HepG2 (cell line): Measurements from ENCODE around the gene APPBP2. TPM values are rescaled to one million over a fixed set of nuclear protein-coding genes. Genes with fewer than 3 reads are reported as not detected.
"Not testable (repeated sequence)": the region's sequence is repeated elsewhere in the genome, so short reads cannot be mapped to it uniquely, and the experiment has no call there.

Experiments used
- ATAC-seq: fragments of 200-7000 bp; cut with Tn5 transposase; 3 replicates; pipeline ENCODE4 v1.9.1; 2020; ENCODE audit warnings: mild to moderate bottlenecking, moderate library complexity
- BruUV-seq: library from RNA; stranded (reverse); fragments of 400-500 nt; replicated peaks from 2 replicates; lab custom pipeline; 2021; lab: Mats Ljungman, UMichigan
- CTCF ChIA-PET: fragments of 300-600 bp; formaldehyde crosslinking; extraction: SDS; loops from one replicate; lab custom pipeline; 2021; ENCODE audit warnings: low total read pairs, inconsistent platforms, low intra/inter-chr PET ratio; lab: Yijun Ruan, JAX
- POLR2A ChIA-PET: fragments of 350-600 bp; sonication (Branson Sonifier 250); formaldehyde crosslinking; loops from one replicate; lab custom pipeline; 2020; ENCODE audit warnings: antibody characterized with exemption, inconsistent platforms; lab: Yijun Ruan, JAX
- DNase-seq: peaks from one replicate; pipeline ENCODE4 v3.0.0-alpha.2; 2015; ENCODE audit warnings: low spot score
- FAIRE-seq: peaks from 3 replicates; lab custom pipeline; 2011; peaks lifted over from hg19 to GRCh38; lab: Jason Lieb, UNC
- H2AFZ ChIP-seq: one replicate; pipeline ENCODE4 v1.6.1; 2011; ENCODE audit warnings: low read length, inconsistent platforms
- H3K27ac ChIP-seq: fragments of 300-600 bp; 3 replicates; pipeline ENCODE4 v1.8.0; 2011; ENCODE audit warnings: mixed run types, mild to moderate bottlenecking, mixed read lengths, low read length, inconsistent platforms; ENCODE audit not compliant: insufficient read depth; ENCODE audit errors: extremely low read length
- H3K27me3 ChIP-seq, 2 experiments: fragments of 200-600 bp in 1 of 2; 2 replicates in 1 of 2; 3 replicates in 1 of 2; pipeline versions ENCODE4 v1.6.0 to v1.8.0; 2011; ENCODE audit warnings: low read length in 2 of 2, mild to moderate bottlenecking in 2 of 2, moderate library complexity in 2 of 2, inconsistent platforms in 1 of 2; ENCODE audit not compliant: insufficient read depth in 2 of 2, control insufficient read depth in 1 of 2
- H3K36me3 ChIP-seq, 2 experiments: fragments of 200-600 bp in 1 of 2; replicated peaks in 1 of 2; 2 replicates in 1 of 2; 3 replicates in 1 of 2; pipeline versions ENCODE4 v1.5.1 to v1.8.0; 2011; ENCODE audit warnings: low read length in 2 of 2, inconsistent platforms in 1 of 2; ENCODE audit not compliant: insufficient read depth in 2 of 2, control insufficient read depth in 1 of 2
- H3K4me1 ChIP-seq: 2 replicates; pipeline ENCODE4 v1.5.1; 2012; ENCODE audit warnings: low read length, inconsistent platforms; ENCODE audit not compliant: insufficient read depth
- H3K4me2 ChIP-seq: 2 replicates; pipeline ENCODE4 v1.6.0; 2011; ENCODE audit warnings: low read depth, low read length, inconsistent platforms
- H3K4me3 ChIP-seq, 3 experiments: fragments of 200-600 bp in 1 of 3; sonication (generic), shearing (Covaris generic) in 1 of 3; replicated peaks in 1 of 3; 2 replicates each; pipeline ENCODE4 v1.5.1; 2011 to 2016; ENCODE audit warnings: low read length in 3 of 3, inconsistent platforms in 2 of 3, low read depth in 2 of 3, mild to moderate bottlenecking in 2 of 3, control low read depth in 1 of 3, mixed read lengths in 1 of 3; ENCODE audit not compliant: insufficient read depth in 1 of 3
- H3K79me2 ChIP-seq: one replicate; pipeline ENCODE4 v1.6.1; 2011; ENCODE audit warnings: low read length, inconsistent platforms; ENCODE audit not compliant: insufficient read depth
- H3K9ac ChIP-seq: 2 replicates; pipeline ENCODE4 v1.6.0; 2011; ENCODE audit warnings: mild to moderate bottlenecking, low read depth, low read length, inconsistent platforms; ENCODE audit not compliant: insufficient read depth
- H3K9me3 ChIP-seq: 2 replicates; pipeline ENCODE4 v1.5.1; 2012; ENCODE audit warnings: mild to moderate bottlenecking, low read length
- H4K20me1 ChIP-seq: 2 replicates; pipeline ENCODE4 v1.6.0; 2011; ENCODE audit warnings: inconsistent platforms, mild to moderate bottlenecking, low read length, moderate library complexity; ENCODE audit not compliant: insufficient read depth
- DR1 ChIP-seq: sonication (generic); formaldehyde crosslinking; IDR thresholded peaks from 2 replicates; pipeline ENCODE4 v1.8.0; 2021; ENCODE audit warnings: mild to moderate bottlenecking, missing genetic modification reagents, inconsistent platforms
- IKZF4 ChIP-seq: sonication (generic); formaldehyde crosslinking; IDR thresholded peaks from 2 replicates; pipeline ENCODE4 v1.5.1; 2020; ENCODE audit warnings: borderline replicate concordance, mild to moderate bottlenecking, low read depth, missing genetic modification reagents; ENCODE audit errors: not compliant biosample characterization
- LRRFIP1 ChIP-seq: sonication (generic); formaldehyde crosslinking; conservative IDR thresholded peaks from 2 replicates; pipeline ENCODE4 v1.4.0; 2020; ENCODE audit warnings: missing genetic modification reagents
- ZBTB34 ChIP-seq: sonication (generic); formaldehyde crosslinking; IDR thresholded peaks from 2 replicates; pipeline ENCODE4 v1.8.0; 2022; ENCODE audit warnings: mild to moderate bottlenecking, missing genetic modification reagents
- ZNF430 ChIP-seq: sonication (generic); formaldehyde crosslinking; IDR thresholded peaks from 2 replicates; pipeline ENCODE4 v1.9.0; 2021; ENCODE audit warnings: mild to moderate bottlenecking, missing genetic modification reagents
- ZNF558 ChIP-seq: sonication (generic); formaldehyde crosslinking; IDR thresholded peaks from 2 replicates; pipeline ENCODE4 v1.9.0; 2022; ENCODE audit warnings: mild to moderate bottlenecking, missing genetic modification reagents, borderline replicate concordance
- ZNF800 ChIP-seq: sonication (generic); formaldehyde crosslinking; IDR thresholded peaks from 2 replicates; pipeline ENCODE4 v1.4.0; 2020; ENCODE audit warnings: missing genetic modification reagents
- ZNF816 ChIP-seq: sonication (generic); formaldehyde crosslinking; IDR thresholded peaks from 2 replicates; pipeline ENCODE4 v1.8.0; 2022; ENCODE audit warnings: missing genetic modification reagents, mild to moderate bottlenecking, borderline replicate concordance
- WGBS: methylation state at CpG from one replicate; pipeline ENCODE4 v1.1.6; 2017; ENCODE audit warnings: low lambda C conversion rate; 5-methylcytosine and 5-hydroxymethylcytosine counted together
- in situ Hi-C: cut with HindIII; loops from 2 replicates; pipeline ENCODE4 v1.10.0; 2017; ENCODE audit warnings: low pct_unique_long_range_greater_than_20kb; ENCODE audit not compliant: extremely low pct_ligation_motif_present
- intact Hi-C: fragments of 100-400 bp; cut with micrococcal nuclease; formaldehyde crosslinking; loops from one replicate; pipeline ENCODE4 v1.10.0; 2022; ENCODE audit not compliant: unreplicated experiment
- polyA plus RNA-seq, 8 experiments: library from polyadenylated mRNA; depleted of rRNA in 3 of 8; stranded (reverse) in 7 of 8; unstranded in 1 of 8; fragments of >200 nt; fragmentation: Illumina TruSeq in 4 of 8; extraction: Trizol in 4 of 8; gene quantifications; 2 replicates each; pipeline versions ENCODE4 v1.2.1 to v1.2.3, GENCODE V29; 2011 to 2016; ENCODE audit warnings: low read depth in 4 of 8, missing spikeins in 1 of 8, mixed read lengths in 1 of 8; ENCODE audit not compliant: insufficient read depth in 1 of 8
- total RNA-seq, 5 experiments: library from RNA; depleted of rRNA; stranded (reverse); fragments of >200 nt; fragmentation: Illumina TruSeq; extraction: Trizol; gene quantifications; 2 replicates each; pipeline ENCODE4 v1.2.3, GENCODE V29; 2016; ENCODE audit warnings: low read depth in 1 of 5

APPBP2 gene
- total and polyA plus RNA-seq, 2 of the 13 experiments (the other 11 are each of a cell fraction or from before 2014, with no cell fraction given) = 17.5 to 45.8 TPM

- H3K4me1 ChIP-seq, H3K27ac ChIP-seq, H3K9ac ChIP-seq: not testable (repeated sequence)
- 94% methylated on average over 2 of the region's 2 CpGs for WGBS
- TF ChIP-seq ZNF430 = peak; percentile 89
- TF ChIP-seq, all 625 proteins: peak for 1; not testable (repeated sequence) for 624
- ATAC-seq, H3K4me2 ChIP-seq, H3K27me3 ChIP-seq, BruUV-seq, FAIRE-seq, DNase-seq, H2AFZ ChIP-seq, H3K79me2 ChIP-seq, H4K20me1 ChIP-seq, intact Hi-C loops, CTCF ChIA-PET, in situ Hi-C loops, H3K4me3 ChIP-seq: not testable (repeated sequence)
- Histone ChIP-seq H3K36me3 (peaks cover 18 to 52% of the 10 kb centered on the region in 2 experiments), H3K9me3 (peaks cover 23% of the 10 kb centered on the region)
- POLR2A ChIA-PET = interaction anchor here (1.4 kb wide), 1 partner anchor 109 kb away, joined by 3 read pairs; the partner anchor contains the start of gene PPM1D
Observed at GRCh38 chr17:60490594-60490993, 35.4 kb downstream of the APPBP2 start.

- CTCF ChIA-PET = no interaction called here
- Histone ChIP-seq H3K79me2 (peaks cover 3% of the 10 kb centered on the region), H4K20me1 (no peaks in the 10 kb centered on the region), H3K4me1 (no peaks in the 10 kb centered on the region), H3K36me3 (peaks cover 4 to 27% of the 10 kb centered on the region in 2 experiments; a peak in 4 of 5 replicates), H3K4me2 (no peak overlapping the region), H3K27me3 (no peaks in the 10 kb centered on the region), H3K9me3 (peaks cover 6% of the 10 kb centered on the region; the same call in 1 of the 2 replicates), H3K9ac (no peak overlapping the region), H3K4me3 (no peak overlapping the region), H3K27ac (no peak overlapping the region), H2AFZ (no peak overlapping the region)
- no peak for TF ChIP-seq DR1 (CRISPR knock-in tag)
- TF ChIP-seq LRRFIP1 = no peak
- no peak for TF ChIP-seq IKZF4 (CRISPR knock-in tag)
- TF ChIP-seq ZNF558 (CRISPR knock-in tag) = no peak
- no peak for TF ChIP-seq ZBTB34 (CRISPR knock-in tag)
- TF ChIP-seq ZNF800 (CRISPR knock-in tag) = no peak
- TF ChIP-seq ZNF816 (CRISPR knock-in tag) = no peak
- WGBS = 99% methylated on average over 4 of the region's 4 CpGs
- in situ Hi-C loops (no loop called here), intact Hi-C loops (no loop called here)
- POLR2A ChIA-PET = no interaction called here
- no TSS peak for BruUV-seq
- DNase-seq = no peak
- FAIRE-seq = no peak
- ATAC-seq = no peak
Observed at GRCh38 chr17:60481604-60482003, 44.4 kb downstream of the APPBP2 start.
